ENCODE data around the gene LNX1.

The LNX1 gene

GRCh38 chr4:53510321-53510720 is 81.0 kb downstream of the LNX1 start:
- Histone ChIP-seq H3K27ac (peak overlapping the region in 2 of 21 experiments; percentile 37 to 59), H3K4me3 (no peak overlapping the region)

GRCh38 chr4:53508446-53508845 is 82.8 kb downstream of the LNX1 start:
- H3K27ac ChIP-seq: peak overlapping the region in 1 of 21 experiments; percentile 19
- no peak overlapping the region for H3K4me3 ChIP-seq

GRCh38 chr4:53507671-53508286 is 83.5 kb downstream of the LNX1 start:
- peak overlapping the region in 3 of 21 experiments; percentile 16 to 44 (median 19) for H3K27ac ChIP-seq
- H3K4me3 ChIP-seq: no peak overlapping the region

- Histone ChIP-seq H3K4me3 (no peak overlapping the region), H3K27ac (no peak overlapping the region)
These were observed 84.2 kb downstream of the LNX1 start for GRCh38 chr4:53507058-53507457.

- Histone ChIP-seq H3K4me3 (no peak overlapping the region), H3K27ac (no peak overlapping the region)
These were observed 85.3 kb downstream of the LNX1 start for GRCh38 chr4:53505947-53506346.

GRCh38 chr4:53502094-53502493 is 89.2 kb downstream of the LNX1 start:
- Histone ChIP-seq H3K27ac (no peak overlapping the region), H3K4me3 (no peak overlapping the region)

GRCh38 chr4:53501561-53501960 is 89.7 kb downstream of the LNX1 start:
- Histone ChIP-seq H3K4me3 (no peak overlapping the region), H3K27ac (no peak overlapping the region)

- Histone ChIP-seq H3K4me3 (no peak overlapping the region), H3K27ac (no peak overlapping the region)
These were observed 90.7 kb downstream of the LNX1 start for GRCh38 chr4:53500546-53500945.

- H3K27ac ChIP-seq: no peak overlapping the region
- H3K4me3 ChIP-seq: no peak overlapping the region
These were observed 91.5 kb downstream of the LNX1 start for GRCh38 chr4:53499791-53500190.

- no peak overlapping the region for H3K4me3 ChIP-seq
- H3K27ac ChIP-seq: peak overlapping the region in 2 of 21 experiments; percentile 5 to 7
These were observed 92.6 kb downstream of the LNX1 start for GRCh38 chr4:53498706-53499105.

GRCh38 chr4:53497487-53498244 is 93.6 kb downstream of the LNX1 start:
- H3K27ac ChIP-seq: peak overlapping the region in 6 of 21 experiments; percentile 7 to 36 (median 18)
- H3K4me3 ChIP-seq: no peak overlapping the region

GRCh38 chr4:53494851-53495250 is 96.4 kb downstream of the LNX1 start:
- Histone ChIP-seq H3K27ac (no peak overlapping the region), H3K4me3 (no peak overlapping the region)

- H3K4me3 ChIP-seq: no peak overlapping the region
- H3K27ac ChIP-seq: peak overlapping the region in 4 of 21 experiments; percentile 7 to 59 (median 28)
These were observed 100.2 kb downstream of the LNX1 start for GRCh38 chr4:53490965-53491622.

- H3K4me3 ChIP-seq: no peak overlapping the region
- peak overlapping the region in 10 of 21 experiments; percentile 11 to 62 (median 44) for H3K27ac ChIP-seq
These were observed 100.9 kb downstream of the LNX1 start for GRCh38 chr4:53490161-53490956.

GRCh38 chr4:53489279-53489889 is 101.9 kb downstream of the LNX1 start:
- no peak overlapping the region for H3K4me3 ChIP-seq
- H3K27ac ChIP-seq: peak overlapping the region in 5 of 21 experiments; percentile 11 to 62 (median 48)

- Histone ChIP-seq H3K27ac (no peak overlapping the region), H3K4me3 (no peak overlapping the region)
These were observed 103.5 kb downstream of the LNX1 start for GRCh38 chr4:53487766-53488165.

GRCh38 chr4:53485658-53486040 is 105.6 kb downstream of the LNX1 start:
- Histone ChIP-seq H3K27ac (peak overlapping the region in 1 of 21 experiments; percentile 3), H3K4me3 (no peak overlapping the region)

- Histone ChIP-seq H3K4me3 (no peak overlapping the region), H3K27ac (peak overlapping the region in 3 of 21 experiments; percentile 3 to 36 (median 22))
These were observed 106.2 kb downstream of the LNX1 start for GRCh38 chr4:53484911-53485657.

GRCh38 chr4:53483250-53483649 is 108.0 kb downstream of the LNX1 start:
- H3K27ac ChIP-seq: no peak overlapping the region
- H3K4me3 ChIP-seq: no peak overlapping the region
